Chondrocyte (in vitro differentiated cells): ENCODE data around the gene SYCP1. TPM values are rescaled to one million over a fixed set of nuclear protein-coding genes. Genes with fewer than 3 reads are reported as not detected.
A peak's percentile ranks its signal among the peaks of the same experiment; 100 is the strongest.

ENCODE experiments used
- DNase-seq: peaks from one replicate; pipeline ENCODE4 v3.0.0; 2021; ENCODE audit warnings: mixed read lengths, low spot score
- H3K27ac Mint-ChIP-seq: one replicate; pipeline ENCODE4 v1.8.0; 2021; ENCODE audit warnings: mild to moderate bottlenecking, moderate library complexity, mixed read lengths; ENCODE audit not compliant: unreplicated experiment
- H3K27me3 Mint-ChIP-seq: 2 replicates; pipeline ENCODE4 v1.8.0; 2021; ENCODE audit warnings: low read depth, mixed read lengths
- H3K36me3 Mint-ChIP-seq: 2 replicates; pipeline ENCODE4 v1.8.0; 2021; ENCODE audit warnings: low read depth, mixed read lengths
- H3K4me1 Mint-ChIP-seq: 2 replicates; pipeline ENCODE4 v1.8.0; 2021; ENCODE audit warnings: low read depth, mild to moderate bottlenecking, mixed read lengths
- H3K4me3 Mint-ChIP-seq: one replicate; pipeline ENCODE4 v1.8.0; 2021; ENCODE audit warnings: mild to moderate bottlenecking, moderate library complexity, mixed read lengths; ENCODE audit not compliant: unreplicated experiment
- H3K9me3 Mint-ChIP-seq: 2 replicates; pipeline ENCODE4 v1.8.0; 2021; ENCODE audit warnings: low read depth, mixed read lengths
- CTCF ChIP-seq: fragments of 200-600 bp; sonication (generic); IDR thresholded peaks from 2 replicates; pipeline ENCODE4 v1.5.0; 2021; ENCODE audit warnings: antibody characterized with exemption, mild to moderate bottlenecking, moderate library complexity
- total RNA-seq: library from RNA; stranded (reverse); gene quantifications from 3 replicates; pipeline ENCODE4 v1.2.1, GENCODE V29; 2021

SYCP1 gene
- total RNA-seq, 1 donor from 2014 or later: not detected

DNA sequence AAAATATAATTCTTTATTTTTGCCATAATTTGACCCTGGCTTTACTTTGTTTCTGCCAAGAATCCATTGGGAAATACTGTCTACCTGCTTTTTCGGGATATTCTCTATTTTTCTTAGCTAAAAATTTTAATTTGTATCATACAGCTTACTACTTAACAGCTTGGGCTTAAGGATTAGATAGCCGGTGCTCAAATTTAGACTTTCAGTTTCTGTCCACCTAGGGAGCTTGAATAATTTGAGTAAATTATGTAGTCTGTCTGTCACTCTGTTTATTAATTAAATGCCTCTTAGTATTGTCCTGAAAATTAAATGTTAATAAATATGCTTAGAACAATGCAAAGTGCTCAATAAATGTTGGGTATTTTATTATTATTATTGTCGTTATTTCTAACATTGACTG, 6.7 kb downstream of the SYCP1 start:
- no peak for TF ChIP-seq CTCF
- Mint-ChIP-seq H3K36me3 (no peaks in the 10 kb centered on the region), H3K27me3 (peaks cover 32% of the 10 kb centered on the region), H3K9me3 (no peaks in the 10 kb centered on the region), H3K4me1 (no peaks in the 10 kb centered on the region), H3K4me3 (no peak overlapping the region), H3K27ac (no peak overlapping the region)
- no peak for DNase-seq

- no peak for TF ChIP-seq CTCF
- Mint-ChIP-seq H3K27ac (no peak overlapping the region), H3K4me3 (no peak overlapping the region), H3K36me3 (no peaks in the 10 kb centered on the region), H3K4me1 (no peaks in the 10 kb centered on the region), H3K9me3 (no peaks in the 10 kb centered on the region), H3K27me3 (peaks cover 58% of the 10 kb centered on the region)
- peak; percentile 74 for DNase-seq
Measured at GRCh38 chr1:114892194-114892918, 37.7 kb downstream of the SYCP1 start.

GRCh38 chr1:114896795-114897194, 42.1 kb downstream of the SYCP1 start:
- H3K4me1 Mint-ChIP-seq: peaks cover 2% of the 10 kb centered on the region
- H3K4me3 Mint-ChIP-seq: no peak overlapping the region
- H3K27me3 Mint-ChIP-seq: peaks cover 51% of the 10 kb centered on the region
- H3K36me3 Mint-ChIP-seq: no peaks in the 10 kb centered on the region
- no peak for DNase-seq
- no peak for TF ChIP-seq CTCF
- H3K9me3 Mint-ChIP-seq: no peaks in the 10 kb centered on the region
- no peak overlapping the region for H3K27ac Mint-ChIP-seq

DNA sequence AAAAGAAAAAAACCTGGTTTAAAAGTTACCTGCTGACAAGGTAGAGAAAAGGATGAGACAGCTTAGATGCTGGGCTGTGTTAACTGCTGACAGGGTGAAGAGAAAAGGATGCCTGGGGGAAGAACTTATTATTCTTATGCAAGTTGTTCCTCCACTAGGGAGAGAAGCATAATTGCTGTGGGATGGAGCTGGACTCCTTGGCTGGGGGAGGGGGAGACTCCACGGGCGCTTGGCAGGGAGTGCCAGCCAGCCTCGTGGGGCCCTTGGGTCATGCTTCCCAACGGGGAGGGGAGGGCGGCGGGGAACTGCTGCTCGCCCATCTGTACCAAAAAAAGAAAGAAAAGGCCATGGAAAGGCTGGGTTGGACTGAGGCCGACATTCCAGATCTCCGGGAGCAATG, 47.2 kb downstream of the SYCP1 start:
- DNase-seq: peak; percentile 48
- H3K9me3 Mint-ChIP-seq: peaks cover 8% of the 10 kb centered on the region
- H3K27ac Mint-ChIP-seq: no peak overlapping the region
- peaks cover 5% of the 10 kb centered on the region for H3K4me1 Mint-ChIP-seq
- H3K36me3 Mint-ChIP-seq: no peaks in the 10 kb centered on the region
- peak overlapping the region; percentile 36 for H3K4me3 Mint-ChIP-seq
- H3K27me3 Mint-ChIP-seq: peaks cover 27% of the 10 kb centered on the region
- TF ChIP-seq CTCF: no peak

- H3K27ac Mint-ChIP-seq: no peak overlapping the region
- H3K4me1 Mint-ChIP-seq: peaks cover 5% of the 10 kb centered on the region
- no peak for TF ChIP-seq CTCF
- peaks cover 23% of the 10 kb centered on the region for H3K27me3 Mint-ChIP-seq
- no peaks in the 10 kb centered on the region for H3K36me3 Mint-ChIP-seq
- no peak for DNase-seq
- no peak overlapping the region for H3K4me3 Mint-ChIP-seq
- peaks cover 8% of the 10 kb centered on the region for H3K9me3 Mint-ChIP-seq
Measured at GRCh38 chr1:114902343-114902742, 47.7 kb downstream of the SYCP1 start.
